ENCODE results near the gene TOM1L2.

DNA sequence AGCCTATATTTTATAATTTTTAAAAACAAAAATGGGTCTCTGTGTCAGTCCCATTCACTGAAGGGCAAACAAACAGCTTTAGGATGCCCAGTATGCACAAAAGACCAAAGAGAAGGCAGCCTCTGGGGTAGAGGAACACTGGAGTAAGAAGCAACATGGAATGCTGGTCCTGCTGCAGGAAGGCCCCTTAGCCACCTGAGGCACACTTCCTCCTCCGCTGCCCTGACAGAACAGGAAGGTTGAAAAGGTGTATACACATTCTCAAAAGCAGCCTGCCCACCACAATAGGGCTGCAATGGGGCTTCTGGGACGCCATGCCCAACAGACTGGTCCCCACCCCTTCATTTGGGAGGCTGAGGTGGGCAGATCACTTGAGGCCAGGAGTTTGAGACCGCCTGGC, 19.5 kb downstream of the TOM1L2 start:
- TF ChIP-seq, protein P1, sequence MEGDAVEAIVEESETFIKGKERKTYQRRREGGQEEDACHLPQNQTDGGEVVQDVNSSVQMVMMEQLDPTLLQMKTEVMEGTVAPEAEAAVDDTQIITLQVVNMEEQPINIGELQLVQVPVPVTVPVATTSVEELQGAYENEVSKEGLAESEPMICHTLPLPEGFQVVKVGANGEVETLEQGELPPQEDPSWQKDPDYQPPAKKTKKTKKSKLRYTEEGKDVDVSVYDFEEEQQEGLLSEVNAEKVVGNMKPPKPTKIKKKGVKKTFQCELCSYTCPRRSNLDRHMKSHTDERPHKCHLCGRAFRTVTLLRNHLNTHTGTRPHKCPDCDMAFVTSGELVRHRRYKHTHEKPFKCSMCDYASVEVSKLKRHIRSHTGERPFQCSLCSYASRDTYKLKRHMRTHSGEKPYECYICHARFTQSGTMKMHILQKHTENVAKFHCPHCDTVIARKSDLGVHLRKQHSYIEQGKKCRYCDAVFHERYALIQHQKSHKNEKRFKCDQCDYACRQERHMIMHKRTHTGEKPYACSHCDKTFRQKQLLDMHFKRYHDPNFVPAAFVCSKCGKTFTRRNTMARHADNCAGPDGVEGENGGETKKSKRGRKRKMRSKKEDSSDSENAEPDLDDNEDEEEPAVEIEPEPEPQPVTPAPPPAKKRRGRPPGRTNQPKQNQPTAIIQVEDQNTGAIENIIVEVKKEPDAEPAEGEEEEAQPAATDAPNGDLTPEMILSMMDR (IDR thresholded peaks at IDR 0.05 in 4 of 5, conservative IDR thresholded peaks at IDR 0.05 in 1 of 5), result no peak
- no peak for TF ChIP-seq POLR2A (IDR thresholded peaks at IDR 0.05)
